MM.1S (cell line): ENCODE data around the gene KANK2.

Experiments
- DNase-seq: peaks from one replicate; pipeline ENCODE4 v3.0.0-alpha.2; 2015
- H2AFZ ChIP-seq: fragments of 300-600 bp; sonication (generic); 2 replicates; pipeline ENCODE4 v1.6.0; 2016; ENCODE audit warnings: antibody characterized with exemption, low read length
- H3F3A ChIP-seq: fragments of 300-600 bp; sonication (generic); 2 replicates; pipeline ENCODE4 v1.6.1; 2016; ENCODE audit warnings: mild to moderate bottlenecking, antibody characterized with exemption, low read length, moderate library complexity, mixed read lengths; ENCODE audit not compliant: insufficient read depth
- H3K27ac ChIP-seq: fragments of 300-600 bp; sonication (generic); 2 replicates; pipeline ENCODE4 v1.5.1; 2016; ENCODE audit warnings: mild to moderate bottlenecking, low read length
- H3K27me3 ChIP-seq: fragments of 300-600 bp; sonication (generic); replicated peaks from 2 replicates; pipeline ENCODE4 v1.6.0; 2016; ENCODE audit warnings: low read length; ENCODE audit not compliant: insufficient read depth
- H3K36me3 ChIP-seq: fragments of 300-600 bp; sonication (generic); replicated peaks from 2 replicates; pipeline ENCODE4 v1.6.1; 2016; ENCODE audit warnings: mild to moderate bottlenecking, low read length, mixed read lengths; ENCODE audit not compliant: insufficient read depth
- H3K4me1 ChIP-seq: fragments of 300-600 bp; sonication (generic); 2 replicates; pipeline ENCODE4 v1.6.1; 2016; ENCODE audit warnings: low read length, mixed read lengths
- H3K4me2 ChIP-seq: fragments of 300-600 bp; sonication (generic); 2 replicates; pipeline ENCODE4 v1.6.0; 2016; ENCODE audit warnings: low read depth, low read length
- H3K4me3 ChIP-seq: fragments of 300-600 bp; sonication (generic); 2 replicates; pipeline ENCODE4 v1.5.1; 2016; ENCODE audit warnings: low read length, mixed read lengths
- H3K79me2 ChIP-seq: fragments of 300-600 bp; sonication (generic); 2 replicates; pipeline ENCODE4 v1.6.1; 2016; ENCODE audit warnings: mixed run types, low read length, mixed read lengths
- H3K9ac ChIP-seq: fragments of 300-600 bp; sonication (generic); 2 replicates; pipeline ENCODE4 v1.6.1; 2016; ENCODE audit warnings: low read length, mixed read lengths
- H3K9me2 ChIP-seq: fragments of 300-600 bp; sonication (generic); replicated peaks from 2 replicates; pipeline ENCODE4 v1.6.1; 2016; ENCODE audit warnings: mild to moderate bottlenecking, low read length, mixed read lengths; ENCODE audit not compliant: insufficient read depth
- H3K9me3 ChIP-seq: fragments of 300-600 bp; sonication (generic); replicated peaks from 2 replicates; pipeline ENCODE4 v1.6.1; 2016; ENCODE audit warnings: mild to moderate bottlenecking, low read length, mixed read lengths; ENCODE audit not compliant: insufficient read depth
- H4K20me1 ChIP-seq: fragments of 300-600 bp; sonication (generic); 2 replicates; pipeline ENCODE4 v1.6.1; 2016; ENCODE audit warnings: mild to moderate bottlenecking, low read length, moderate library complexity, mixed read lengths; ENCODE audit not compliant: insufficient read depth
- EZH2 ChIP-seq: fragments of 300-600 bp; sonication (generic); optimal IDR thresholded peaks from 2 replicates; pipeline ENCODE3; 2017; ENCODE audit warnings: low read depth, mild to moderate bottlenecking, antibody characterized with exemption, low read length, mixed read lengths
- EZH2phosphoT487 ChIP-seq: fragments of 300-600 bp; sonication (generic); IDR thresholded peaks from 2 replicates; pipeline ENCODE4 v1.6.1; 2018; ENCODE audit warnings: antibody characterized with exemption, low read length
- TF ChIP-seq, protein P1 (sequence below): fragments of 300-600 bp; sonication (generic); IDR thresholded peaks from 2 replicates; pipeline ENCODE4 v1.5.1; 2016; ENCODE audit warnings: antibody characterized with exemption, low read length, mixed read lengths

Gene KANK2

DNA sequence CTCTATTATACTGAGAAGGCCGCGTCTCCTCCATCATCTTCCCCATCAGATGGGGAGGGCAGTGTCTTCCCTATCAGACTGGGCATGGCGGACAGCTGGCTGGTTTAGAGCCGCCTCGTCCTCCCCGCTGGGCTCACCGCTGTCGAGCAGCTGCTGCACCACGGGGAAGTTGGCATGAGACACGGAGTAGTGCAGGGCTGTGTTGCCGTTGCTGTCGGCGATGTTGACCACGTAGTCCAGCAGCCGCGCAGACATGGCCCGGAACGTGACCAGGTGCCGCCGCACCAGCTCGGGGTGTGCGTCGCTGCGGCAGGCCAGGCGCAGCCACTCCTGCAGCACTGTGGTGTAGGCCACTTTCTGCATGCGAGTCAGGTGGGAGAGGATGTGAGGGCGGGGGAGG lies 23.0 kb downstream of the KANK2 start:
- no peak overlapping the region for H3K27ac ChIP-seq
- H3K36me3 ChIP-seq = no peaks in the 10 kb centered on the region
- TF ChIP-seq, protein P1, sequence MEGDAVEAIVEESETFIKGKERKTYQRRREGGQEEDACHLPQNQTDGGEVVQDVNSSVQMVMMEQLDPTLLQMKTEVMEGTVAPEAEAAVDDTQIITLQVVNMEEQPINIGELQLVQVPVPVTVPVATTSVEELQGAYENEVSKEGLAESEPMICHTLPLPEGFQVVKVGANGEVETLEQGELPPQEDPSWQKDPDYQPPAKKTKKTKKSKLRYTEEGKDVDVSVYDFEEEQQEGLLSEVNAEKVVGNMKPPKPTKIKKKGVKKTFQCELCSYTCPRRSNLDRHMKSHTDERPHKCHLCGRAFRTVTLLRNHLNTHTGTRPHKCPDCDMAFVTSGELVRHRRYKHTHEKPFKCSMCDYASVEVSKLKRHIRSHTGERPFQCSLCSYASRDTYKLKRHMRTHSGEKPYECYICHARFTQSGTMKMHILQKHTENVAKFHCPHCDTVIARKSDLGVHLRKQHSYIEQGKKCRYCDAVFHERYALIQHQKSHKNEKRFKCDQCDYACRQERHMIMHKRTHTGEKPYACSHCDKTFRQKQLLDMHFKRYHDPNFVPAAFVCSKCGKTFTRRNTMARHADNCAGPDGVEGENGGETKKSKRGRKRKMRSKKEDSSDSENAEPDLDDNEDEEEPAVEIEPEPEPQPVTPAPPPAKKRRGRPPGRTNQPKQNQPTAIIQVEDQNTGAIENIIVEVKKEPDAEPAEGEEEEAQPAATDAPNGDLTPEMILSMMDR = no peak
- TF ChIP-seq EZH2 = no peak
- TF ChIP-seq EZH2phosphoT487 = no peak
- DNase-seq = no peak
- H3K27me3 ChIP-seq = no peaks in the 10 kb centered on the region
- no peaks in the 10 kb centered on the region for H3K9me2 ChIP-seq
- H2AFZ ChIP-seq = no peak overlapping the region
- no peaks in the 10 kb centered on the region for H4K20me1 ChIP-seq
- H3K4me1 ChIP-seq = no peaks in the 10 kb centered on the region
- no peaks in the 10 kb centered on the region for H3K79me2 ChIP-seq
- no peaks in the 10 kb centered on the region for H3F3A ChIP-seq
- no peaks in the 10 kb centered on the region for H3K9me3 ChIP-seq
- no peak overlapping the region for H3K4me3 ChIP-seq
- H3K4me2 ChIP-seq = no peak overlapping the region
- H3K9ac ChIP-seq = no peak overlapping the region

DNA sequence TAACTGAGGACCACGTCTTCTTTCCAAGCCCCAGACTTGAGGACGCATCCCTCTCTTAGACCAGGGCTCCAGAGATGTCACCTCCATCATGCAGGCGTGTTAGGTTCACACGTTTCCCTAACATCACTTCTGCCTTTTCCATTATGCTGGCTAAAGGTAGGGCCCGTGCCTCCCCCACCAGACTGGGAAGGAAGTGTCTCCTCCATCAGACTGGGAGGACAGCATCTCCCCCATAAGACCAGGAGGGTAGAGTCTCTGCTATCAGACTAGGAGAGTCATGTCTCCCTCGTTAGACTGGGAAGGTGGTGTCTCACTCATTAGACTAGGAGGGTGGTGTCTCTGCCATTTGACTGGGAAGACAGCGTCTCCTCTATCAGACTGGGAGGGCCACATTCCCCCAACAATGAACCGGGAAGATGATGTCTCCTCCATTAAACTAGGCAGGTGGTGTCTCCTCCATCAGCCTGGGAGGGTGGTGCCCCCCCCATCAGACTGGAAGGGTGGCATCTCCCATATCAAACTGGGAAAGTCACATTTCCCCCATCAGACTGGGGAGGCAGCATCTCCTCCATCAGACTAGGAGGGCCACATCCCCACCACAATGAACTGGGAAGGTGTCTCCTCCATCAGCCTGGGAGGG lies 23.7 kb downstream of the KANK2 start:
- H3K9ac ChIP-seq = no peak overlapping the region
- no peaks in the 10 kb centered on the region for H3K79me2 ChIP-seq
- DNase-seq = no peak
- H3K9me2 ChIP-seq = no peaks in the 10 kb centered on the region
- TF ChIP-seq EZH2 (no peak), EZH2phosphoT487 (no peak)
- TF ChIP-seq, protein P1 = no peak
- no peaks in the 10 kb centered on the region for H3K36me3 ChIP-seq
- no peaks in the 10 kb centered on the region for H3F3A ChIP-seq
- H3K27ac ChIP-seq = no peak overlapping the region
- H3K4me1 ChIP-seq = no peaks in the 10 kb centered on the region
- no peak overlapping the region for H3K4me3 ChIP-seq
- H2AFZ ChIP-seq = no peak overlapping the region
- no peaks in the 10 kb centered on the region for H4K20me1 ChIP-seq
- no peak overlapping the region for H3K4me2 ChIP-seq
- H3K9me3 ChIP-seq = no peaks in the 10 kb centered on the region
- no peaks in the 10 kb centered on the region for H3K27me3 ChIP-seq

DNA sequence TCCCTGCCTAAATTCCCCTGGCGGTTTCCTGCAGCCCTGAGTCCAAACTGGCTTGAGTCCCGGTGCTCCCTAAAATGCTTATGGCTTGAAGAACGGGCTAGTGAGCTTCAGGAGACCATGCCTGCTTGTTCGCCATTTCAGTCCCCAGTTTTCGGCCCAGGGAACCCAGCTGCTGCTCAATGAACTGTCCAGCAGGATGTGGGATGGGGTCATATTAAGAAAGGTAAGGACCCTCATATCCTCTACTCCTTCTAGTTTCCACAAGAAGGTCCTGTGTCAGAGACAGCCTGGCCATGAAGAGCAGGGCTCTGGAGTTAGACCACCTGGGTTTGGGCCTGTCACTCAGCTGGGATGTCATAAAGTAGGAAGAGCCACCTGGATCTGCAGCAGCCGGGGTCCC lies 24.8 kb downstream of the KANK2 start:
- no peaks in the 10 kb centered on the region for H3K36me3 ChIP-seq

More for the DNA sequence above, 24.8 kb downstream of the KANK2 start:
- Histone ChIP-seq H3K79me2 (no peaks in the 10 kb centered on the region), H3K4me1 (no peaks in the 10 kb centered on the region), H3K4me3 (no peak overlapping the region), H3K4me2 (no peak overlapping the region), H3F3A (no peaks in the 10 kb centered on the region), H2AFZ (no peak overlapping the region), H3K27ac (no peak overlapping the region), H3K9me3 (no peaks in the 10 kb centered on the region), H4K20me1 (no peaks in the 10 kb centered on the region), H3K9ac (no peak overlapping the region), H3K9me2 (no peaks in the 10 kb centered on the region), H3K27me3 (no peaks in the 10 kb centered on the region)
- TF ChIP-seq EZH2 = no peak
- TF ChIP-seq, protein P1 = no peak
- DNase-seq = no peak
